GM06990 (cell line): ENCODE measurements around the gene PGBD5.

Experiments used
- DNase-seq: peaks from one replicate; pipeline ENCODE4 v3.0.0-alpha.2; 2011; ENCODE audit not compliant: insufficient read length; ENCODE audit errors: extremely low read depth
- H3K27me3 ChIP-seq: replicated peaks from 2 replicates; pipeline ENCODE4 v1.6.0; 2011; ENCODE audit warnings: low read length; ENCODE audit not compliant: control insufficient read depth, insufficient read depth
- H3K36me3 ChIP-seq: 2 replicates; pipeline ENCODE4 v1.5.1; 2011; ENCODE audit warnings: low read length; ENCODE audit not compliant: control insufficient read depth, insufficient read depth
- H3K4me3 ChIP-seq: replicated peaks from 2 replicates; pipeline ENCODE4 v1.5.1; 2011; ENCODE audit warnings: low read depth, mild to moderate bottlenecking, control low read depth, low read length
- TF ChIP-seq, protein P1 (sequence below): IDR thresholded peaks from 2 replicates; pipeline ENCODE4 v1.5.1; 2011; ENCODE audit warnings: low read length, control low read depth, mild to moderate bottlenecking, inconsistent platforms; ENCODE audit not compliant: insufficient read depth, poor library complexity, severe bottlenecking

PGBD5 gene

DNA sequence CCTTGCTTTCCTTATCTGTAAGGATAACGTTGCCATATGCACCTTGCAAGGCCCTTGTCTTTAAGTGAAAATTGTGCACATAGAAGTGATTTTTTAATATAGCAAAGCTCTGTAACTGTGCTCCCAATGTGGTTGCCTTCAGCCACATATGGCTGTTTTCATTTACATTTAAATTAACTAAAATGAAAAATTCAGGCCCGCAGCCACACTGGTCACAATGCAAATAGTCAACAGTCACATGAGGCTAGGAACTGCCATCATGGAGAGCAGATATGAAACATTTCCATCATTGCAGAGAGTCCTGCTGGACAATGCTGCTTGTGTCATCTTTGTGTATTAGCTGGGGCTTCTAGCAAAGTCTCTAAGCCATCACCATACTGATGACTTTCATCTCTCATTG, 83.4 kb downstream of the PGBD5 start:
- no peak for DNase-seq
- H3K36me3 ChIP-seq = no peaks in the 10 kb centered on the region
- H3K4me3 ChIP-seq = no peak overlapping the region
- TF ChIP-seq, protein P1, sequence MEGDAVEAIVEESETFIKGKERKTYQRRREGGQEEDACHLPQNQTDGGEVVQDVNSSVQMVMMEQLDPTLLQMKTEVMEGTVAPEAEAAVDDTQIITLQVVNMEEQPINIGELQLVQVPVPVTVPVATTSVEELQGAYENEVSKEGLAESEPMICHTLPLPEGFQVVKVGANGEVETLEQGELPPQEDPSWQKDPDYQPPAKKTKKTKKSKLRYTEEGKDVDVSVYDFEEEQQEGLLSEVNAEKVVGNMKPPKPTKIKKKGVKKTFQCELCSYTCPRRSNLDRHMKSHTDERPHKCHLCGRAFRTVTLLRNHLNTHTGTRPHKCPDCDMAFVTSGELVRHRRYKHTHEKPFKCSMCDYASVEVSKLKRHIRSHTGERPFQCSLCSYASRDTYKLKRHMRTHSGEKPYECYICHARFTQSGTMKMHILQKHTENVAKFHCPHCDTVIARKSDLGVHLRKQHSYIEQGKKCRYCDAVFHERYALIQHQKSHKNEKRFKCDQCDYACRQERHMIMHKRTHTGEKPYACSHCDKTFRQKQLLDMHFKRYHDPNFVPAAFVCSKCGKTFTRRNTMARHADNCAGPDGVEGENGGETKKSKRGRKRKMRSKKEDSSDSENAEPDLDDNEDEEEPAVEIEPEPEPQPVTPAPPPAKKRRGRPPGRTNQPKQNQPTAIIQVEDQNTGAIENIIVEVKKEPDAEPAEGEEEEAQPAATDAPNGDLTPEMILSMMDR = no peak
- H3K27me3 ChIP-seq = no peaks in the 10 kb centered on the region; the same call in 1 of the 2 replicates

- TF ChIP-seq, protein P1 = no peak
- Histone ChIP-seq H3K27me3 (no peaks in the 10 kb centered on the region; the same call in 1 of the 2 replicates), H3K36me3 (no peaks in the 10 kb centered on the region), H3K4me3 (no peak overlapping the region)
- DNase-seq = no peak
Observed at GRCh38 chr1:230342019-230342418, 84.1 kb downstream of the PGBD5 start.

DNA sequence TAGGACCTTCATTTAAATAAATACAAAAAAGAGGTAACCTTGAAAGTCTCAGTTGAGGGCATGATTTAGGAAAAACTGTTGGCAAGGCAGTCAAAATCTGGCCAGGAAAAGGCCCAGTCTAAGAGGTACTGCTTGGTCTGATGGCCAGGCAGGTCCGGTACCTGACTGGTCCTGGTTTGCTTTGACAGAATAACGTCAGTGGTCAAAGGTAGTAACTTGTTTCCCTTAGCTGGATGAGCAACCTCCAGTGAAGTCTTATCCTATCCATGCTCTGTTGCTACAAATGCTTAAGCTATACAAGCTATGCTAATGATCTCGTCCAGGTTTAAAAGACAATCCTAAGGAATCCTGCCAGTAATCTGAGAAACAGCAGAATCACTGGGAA, 85.0 kb downstream of the PGBD5 start:
- no peaks in the 10 kb centered on the region; the same call in 1 of the 2 replicates for H3K27me3 ChIP-seq
- TF ChIP-seq, protein P1 = no peak

GRCh38 chr1:230340526-230341161, 85.5 kb downstream of the PGBD5 start:
- TF ChIP-seq, protein P1 = no peak
- Histone ChIP-seq H3K36me3 (no peaks in the 10 kb centered on the region), H3K27me3 (no peaks in the 10 kb centered on the region; the same call in 1 of the 2 replicates), H3K4me3 (no peak overlapping the region)
- no peak for DNase-seq

More for the DNA sequence above, 85.0 kb downstream of the PGBD5 start:
- no peak for DNase-seq
- H3K36me3 ChIP-seq = no peaks in the 10 kb centered on the region
- no peak overlapping the region for H3K4me3 ChIP-seq

GRCh38 chr1:230339033-230339432, 87.1 kb downstream of the PGBD5 start:
- TF ChIP-seq, protein P1 = no peak
- Histone ChIP-seq H3K4me3 (no peak overlapping the region), H3K36me3 (no peaks in the 10 kb centered on the region), H3K27me3 (no peaks in the 10 kb centered on the region)
- no peak for DNase-seq

DNA sequence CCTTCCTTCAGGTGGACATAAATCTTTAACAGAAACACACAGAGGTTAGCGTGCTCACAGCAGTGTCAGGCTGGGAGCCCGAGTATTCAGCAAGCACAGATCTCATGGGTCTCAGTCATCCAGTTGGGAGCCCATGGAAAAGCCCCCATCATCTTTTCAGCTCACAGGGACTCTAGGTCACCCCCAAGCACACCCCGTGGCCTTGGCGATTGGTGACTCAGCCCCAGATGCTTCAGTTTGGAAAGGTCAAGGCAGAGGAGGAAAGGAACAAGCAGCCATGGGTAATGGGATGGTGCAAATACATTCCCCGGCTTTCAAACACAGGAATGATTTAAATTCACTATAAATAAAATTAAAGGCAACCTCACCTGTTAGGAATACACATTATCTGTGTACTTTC, 88.9 kb downstream of the PGBD5 start:
- H3K27me3 ChIP-seq = no peaks in the 10 kb centered on the region
- DNase-seq = no peak
- TF ChIP-seq, protein P1 = no peak

More for the DNA sequence above, 88.9 kb downstream of the PGBD5 start:
- H3K36me3 ChIP-seq = no peaks in the 10 kb centered on the region
- H3K4me3 ChIP-seq = no peak overlapping the region
